Measurements from ENCODE around the gene KDELR1. TPM values are rescaled to one million over a fixed set of nuclear protein-coding genes. Genes with fewer than 3 reads are reported as not detected.

KDELR1 gene
- total and polyA plus RNA-seq, 2 donors (not counting 3 experiments of a cell fraction or from before 2014, with no cell fraction given): 199 to 224 TPM

DNA sequence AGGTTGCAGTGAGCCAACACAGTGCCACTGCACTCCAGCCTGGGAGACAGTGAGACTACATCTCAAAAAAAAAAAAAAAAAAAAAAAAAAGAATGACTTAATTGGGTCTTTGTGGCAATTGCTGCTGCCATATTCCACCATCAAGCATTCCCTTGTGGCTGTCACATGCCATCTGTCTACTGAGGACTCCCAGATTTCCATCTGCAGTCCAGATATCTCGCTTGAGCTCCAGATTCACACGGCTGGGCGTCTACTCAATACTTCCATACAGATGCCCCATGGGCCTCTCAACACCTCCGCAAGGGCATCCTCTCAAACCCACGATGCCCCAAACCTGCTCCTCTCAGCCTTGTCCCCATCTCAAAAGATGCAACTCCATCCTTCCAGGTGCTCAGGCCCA is 40.5 kb downstream of the KDELR1 start:
- FAIRE-seq (no peak), DNase-seq (ENCODE audit: low read depth, low spot score) (no peak)
- no peaks in the 10 kb centered on the region for H3K79me2 ChIP-seq (ENCODE audit: control insufficient read depth, insufficient read depth, low read length)
- no TSS peak for BruUV-seq (replicated peaks)
- H3K4me2 ChIP-seq (ENCODE audit: insufficient read depth, low read length): no peak overlapping the region
- no peak overlapping the region for H2AFZ ChIP-seq (ENCODE audit: low read depth, low read length)
- dilution Hi-C loops (cut with MboI; ENCODE audit: extremely low pct_ligation_motif_present, low sequenced_read_pairs): no loop called here
- no peak overlapping the region for H3K27ac ChIP-seq (ENCODE audit: insufficient read depth, low read depth, low read length)
- TF ChIP-seq MYC (IDR thresholded peaks at IDR 0.05; ENCODE audit: low read depth, low read length) (no peak), POLR2AphosphoS5 (IDR thresholded peaks at IDR 0.05; ENCODE audit: insufficient read depth, low read depth, low read length) (no peak), EZH2 (IDR thresholded peaks at IDR 0.05; ENCODE audit: borderline replicate concordance, low read depth, low read length, severe bottlenecking) (no peak), JUN (IDR thresholded peaks at IDR 0.05; ENCODE audit: borderline replicate concordance, insufficient read depth, insufficient read length, low read depth) (no peak), POLR2A (IDR thresholded peaks at IDR 0.05; ENCODE audit: low read depth, low read length) (no peak), MAX (IDR thresholded peaks at IDR 0.05; ENCODE audit: insufficient read depth, insufficient read length) (no peak), GATA2 (IDR thresholded peaks at IDR 0.05; ENCODE audit: insufficient read depth, insufficient read length, low read depth, low read length) (no peak)
- TF ChIP-seq, protein P1, sequence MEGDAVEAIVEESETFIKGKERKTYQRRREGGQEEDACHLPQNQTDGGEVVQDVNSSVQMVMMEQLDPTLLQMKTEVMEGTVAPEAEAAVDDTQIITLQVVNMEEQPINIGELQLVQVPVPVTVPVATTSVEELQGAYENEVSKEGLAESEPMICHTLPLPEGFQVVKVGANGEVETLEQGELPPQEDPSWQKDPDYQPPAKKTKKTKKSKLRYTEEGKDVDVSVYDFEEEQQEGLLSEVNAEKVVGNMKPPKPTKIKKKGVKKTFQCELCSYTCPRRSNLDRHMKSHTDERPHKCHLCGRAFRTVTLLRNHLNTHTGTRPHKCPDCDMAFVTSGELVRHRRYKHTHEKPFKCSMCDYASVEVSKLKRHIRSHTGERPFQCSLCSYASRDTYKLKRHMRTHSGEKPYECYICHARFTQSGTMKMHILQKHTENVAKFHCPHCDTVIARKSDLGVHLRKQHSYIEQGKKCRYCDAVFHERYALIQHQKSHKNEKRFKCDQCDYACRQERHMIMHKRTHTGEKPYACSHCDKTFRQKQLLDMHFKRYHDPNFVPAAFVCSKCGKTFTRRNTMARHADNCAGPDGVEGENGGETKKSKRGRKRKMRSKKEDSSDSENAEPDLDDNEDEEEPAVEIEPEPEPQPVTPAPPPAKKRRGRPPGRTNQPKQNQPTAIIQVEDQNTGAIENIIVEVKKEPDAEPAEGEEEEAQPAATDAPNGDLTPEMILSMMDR (IDR thresholded peaks at IDR 0.05; ENCODE audit: extremely low read depth in 1 of 2, insufficient read depth in 1 of 2, low read depth in 1 of 2, low read length in 2 of 2): no peak
- H3K4me3 ChIP-seq (replicated peaks in 1 of 3; ENCODE audit: insufficient read depth in 1 of 3, low read depth in 1 of 3, low read length in 3 of 3): no peak overlapping the region
- no peaks in the 10 kb centered on the region for H3K9me3 ChIP-seq (replicated peaks; ENCODE audit: control insufficient read depth, insufficient read depth, low read length)
- no peaks in the 10 kb centered on the region for H3K27me3 ChIP-seq (ENCODE audit: control insufficient read depth in 2 of 2, insufficient read depth in 2 of 2, low read length in 2 of 2)
- H4K20me1 ChIP-seq (replicated peaks; ENCODE audit: control insufficient read depth, extremely low read depth, insufficient read depth, low read length): no peaks in the 10 kb centered on the region
- H3K36me3 ChIP-seq (ENCODE audit: control insufficient read depth in 2 of 2, extremely low read depth in 1 of 2, insufficient read depth in 2 of 2, low read length in 2 of 2): no peaks in the 10 kb centered on the region
- CTCF ChIA-PET: interaction anchor here (0.6 to 2.8 kb wide), 26 partner anchors 10 to 258 kb away, joined by 3 to 29 read pairs (median 4); partner anchors contain the start of genes GRWD1, KDELR1, SYNGR4 and TMEM143
- no peaks in the 10 kb centered on the region for H3K9me1 ChIP-seq (replicated peaks; ENCODE audit: control insufficient read depth, extremely low read depth, insufficient read depth, low read length)
- no peak overlapping the region for H3K9ac ChIP-seq (replicated peaks; ENCODE audit: extremely low read depth, insufficient read depth, low read length)
- intact Hi-C loops (cut with micrococcal nuclease): no loop called here
- POLR2A ChIA-PET: no interaction called here
- no peaks in the 10 kb centered on the region for H3K4me1 ChIP-seq (ENCODE audit: control insufficient read depth, extremely low read depth, insufficient read depth, low read length)
